ENCODE data around the gene DNAJA3.

GRCh38 chr16:4461250-4462085 is 35.8 kb downstream of the DNAJA3 start:
- TF ChIP-seq CTCF (IDR thresholded peaks at IDR 0.05) (no peak), EP300 (IDR thresholded peaks at IDR 0.05) (no peak)
